ENCODE results near the gene ELP4. TPM values are rescaled to one million over a fixed set of nuclear protein-coding genes. Genes with fewer than 3 reads are reported as not detected.

ELP4 gene
- total and polyA plus RNA-seq, 2 experiments from 2014 or later = 28.2 to 38.3 TPM

- peaks cover 75% of the 10 kb centered on the region for H3K4me1 ChIP-seq (ENCODE audit: insufficient read depth)
- H3K4me3 Mint-ChIP-seq = peak overlapping the region; percentile 43
Measured at GRCh38 chr11:31805629-31806185, 296.1 kb downstream of the ELP4 start.

More at GRCh38 chr11:31805629-31806185, 296.1 kb downstream of the ELP4 start:
- H3K4me2 ChIP-seq = peak overlapping the region; percentile 74
- ATAC-seq (peak; percentile 27), DNase-seq (ENCODE audit: low spot score) (peak; percentile 80)
- Mint-ChIP-seq H3K36me3 (ENCODE audit: low read depth) (peaks cover 4% of the 10 kb centered on the region; the same call in 1 of the 3 replicates), H3K4me1 (peaks cover 66% of the 10 kb centered on the region), H3K9me3 (peaks cover 12% of the 10 kb centered on the region; the same call in 2 of the 3 replicates), H3K27me3 (ENCODE audit: insufficient read depth, low read depth, poor library complexity) (peaks cover 98% of the 10 kb centered on the region), H3K27ac (no peak overlapping the region)
- H4K20me1 ChIP-seq (replicated peaks; ENCODE audit: insufficient read depth) = peaks cover 29% of the 10 kb centered on the region
- no peaks in the 10 kb centered on the region for H3K9me2 ChIP-seq (ENCODE audit: insufficient read depth)
- H3K27ac ChIP-seq (ENCODE audit: low read depth) = no peak overlapping the region
- no peaks in the 10 kb centered on the region for H3K79me2 ChIP-seq (replicated peaks; ENCODE audit: insufficient read depth)
- peak overlapping the region; percentile 84 for H2AFZ ChIP-seq
- peak overlapping the region; percentile 58 for H3K4me3 ChIP-seq
- H3F3A ChIP-seq (replicated peaks; ENCODE audit: low read depth) = peaks cover 58% of the 10 kb centered on the region
- H3K27me3 ChIP-seq (ENCODE audit: insufficient read depth) = peaks cover 100% of the 10 kb centered on the region
- no peaks in the 10 kb centered on the region for H3K36me3 ChIP-seq (ENCODE audit: insufficient read depth)
- TF ChIP-seq POLR2AphosphoS5 (IDR thresholded peaks at IDR 0.05; ENCODE audit: low read depth) (no peak), CREB1 (CRISPR knock-in tag; IDR thresholded peaks at IDR 0.05; ENCODE audit: low read depth) (no peak), EZH2phosphoT487 (IDR thresholded peaks at IDR 0.05; ENCODE audit: unreplicated experiment) (peak; percentile 13), EZH2 (IDR thresholded peaks at IDR 0.05; ENCODE audit: low read depth, unreplicated experiment) (peak; percentile 40), JUNB (IDR thresholded peaks at IDR 0.05; ENCODE audit: unreplicated experiment) (no peak), ETS1 (IDR thresholded peaks at IDR 0.05) (no peak), NANOG (IDR thresholded peaks at IDR 0.05; ENCODE audit: borderline replicate concordance) (no peak), ZNF462 (CRISPR knock-in tag; IDR thresholded peaks at IDR 0.05) (no peak)
